Measurements from ENCODE around the gene H1-8.
"Not testable (repeated sequence)": the region's sequence is repeated elsewhere in the genome, so short reads cannot be mapped to it uniquely, and the experiment has no call there.

The H1-8 gene

GRCh38 chr3:129536804-129537203, 6.2 kb upstream of the H1-8 start:
- Histone ChIP-seq H3K4me1 (ENCODE audit: control insufficient read depth, insufficient read depth, low read length) (no peaks in the 10 kb centered on the region), H3K36me3 (ENCODE audit: insufficient read depth, low read length) (no peaks in the 10 kb centered on the region), H3K9ac (ENCODE audit: low read depth, low read length) (no peak overlapping the region), H3K4me3 (ENCODE audit: low read length) (no peak overlapping the region), H3K4me2 (ENCODE audit: low read length) (no peak overlapping the region), H3K9me3 (replicated peaks; ENCODE audit: low read length) (no peaks in the 10 kb centered on the region), H3K27me3 (ENCODE audit: control insufficient read depth, insufficient read depth, low read length) (no peaks in the 10 kb centered on the region)

GRCh38 chr3:129539206-129539605, 3.8 kb upstream of the H1-8 start:
- H3K4me2 ChIP-seq (ENCODE audit: low read length), result no peak overlapping the region
- no peaks in the 10 kb centered on the region for H3K36me3 ChIP-seq (ENCODE audit: insufficient read depth, low read length)
- no peaks in the 10 kb centered on the region for H3K4me1 ChIP-seq (ENCODE audit: control insufficient read depth, insufficient read depth, low read length)
- no peaks in the 10 kb centered on the region for H3K27me3 ChIP-seq (ENCODE audit: control insufficient read depth, insufficient read depth, low read length)
- H3K9me3 ChIP-seq (replicated peaks; ENCODE audit: low read length), result no peaks in the 10 kb centered on the region
- no peak overlapping the region for H3K9ac ChIP-seq (ENCODE audit: low read depth, low read length)
- H3K4me3 ChIP-seq (ENCODE audit: low read length), result no peak overlapping the region

GRCh38 chr3:129540776-129541516, 2.0 kb upstream of the H1-8 start:
- Histone ChIP-seq H3K9ac (ENCODE audit: low read depth, low read length) (no peak overlapping the region), H3K4me2 (ENCODE audit: low read length) (no peak overlapping the region), H3K36me3 (ENCODE audit: insufficient read depth, low read length) (no peaks in the 10 kb centered on the region), H3K4me3 (ENCODE audit: low read length) (no peak overlapping the region), H3K27me3 (ENCODE audit: control insufficient read depth, insufficient read depth, low read length) (no peaks in the 10 kb centered on the region), H3K4me1 (ENCODE audit: control insufficient read depth, insufficient read depth, low read length) (no peaks in the 10 kb centered on the region), H3K9me3 (replicated peaks; ENCODE audit: low read length) (no peaks in the 10 kb centered on the region)

DNA sequence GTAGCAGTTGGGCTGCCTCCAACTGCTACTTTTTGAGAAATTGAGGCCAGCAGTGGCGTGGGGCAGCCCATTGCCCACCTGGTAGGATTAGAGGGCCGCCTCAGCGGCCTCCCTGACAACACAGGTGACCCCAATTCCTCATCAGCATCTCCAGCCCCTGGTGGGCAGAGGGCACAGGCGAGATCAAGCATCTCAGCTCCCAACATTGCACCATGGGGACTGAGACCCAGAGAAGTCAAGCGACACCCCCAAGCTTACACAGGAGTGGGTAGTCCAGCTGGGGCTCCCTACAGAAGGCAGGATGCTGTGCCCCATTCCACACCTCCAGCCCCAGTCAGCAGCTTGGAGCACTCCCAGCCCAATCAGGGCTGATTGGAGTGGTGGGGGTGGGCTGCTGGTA, 228 bp upstream of the H1-8 start:
- no peaks in the 10 kb centered on the region for H3K9me3 ChIP-seq (replicated peaks; ENCODE audit: low read length)
- no peak overlapping the region for H3K4me3 ChIP-seq (ENCODE audit: low read length)
- H3K36me3 ChIP-seq (ENCODE audit: insufficient read depth, low read length), result no peaks in the 10 kb centered on the region
- H3K4me2 ChIP-seq (ENCODE audit: low read length), result no peak overlapping the region
- H3K4me1 ChIP-seq (ENCODE audit: control insufficient read depth, insufficient read depth, low read length), result no peaks in the 10 kb centered on the region
- H3K9ac ChIP-seq (ENCODE audit: low read depth, low read length), result no peak overlapping the region
- H3K27me3 ChIP-seq (ENCODE audit: control insufficient read depth, insufficient read depth, low read length), result no peaks in the 10 kb centered on the region

DNA sequence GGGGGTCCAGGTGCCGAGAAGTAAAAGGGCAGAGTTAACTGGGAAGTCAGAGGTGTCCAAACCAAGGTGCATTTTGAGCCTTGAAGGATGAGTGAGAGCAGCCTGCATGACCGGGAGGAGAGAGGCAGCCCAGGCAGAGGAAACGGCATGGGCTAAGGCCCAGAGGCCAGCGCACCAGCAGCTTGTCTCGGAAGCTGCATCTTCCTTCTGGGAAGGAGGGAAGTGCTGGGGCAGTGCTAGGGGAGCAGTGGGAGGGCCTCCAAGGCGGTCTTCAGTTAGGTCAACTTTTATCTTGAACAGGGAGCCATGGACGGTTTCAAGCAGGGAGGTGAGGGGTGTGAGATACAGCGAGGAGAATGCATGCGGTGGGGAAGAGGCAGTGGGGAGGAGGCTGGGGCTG, 1.0 kb downstream of the H1-8 start:
- Histone ChIP-seq H3K36me3 (ENCODE audit: insufficient read depth, low read length) (no peaks in the 10 kb centered on the region), H3K9me3 (replicated peaks; ENCODE audit: low read length) (no peaks in the 10 kb centered on the region), H3K4me1 (ENCODE audit: control insufficient read depth, insufficient read depth, low read length) (no peaks in the 10 kb centered on the region), H3K27me3 (ENCODE audit: control insufficient read depth, insufficient read depth, low read length) (no peaks in the 10 kb centered on the region), H3K4me3 (ENCODE audit: low read length) (no peak overlapping the region), H3K4me2 (ENCODE audit: low read length) (no peak overlapping the region), H3K9ac (ENCODE audit: low read depth, low read length) (no peak overlapping the region)

GRCh38 chr3:129545951-129546350, 3.0 kb downstream of the H1-8 start:
- H3K36me3 ChIP-seq (ENCODE audit: insufficient read depth, low read length); H3K27me3 ChIP-seq (ENCODE audit: control insufficient read depth, insufficient read depth, low read length); H3K9ac ChIP-seq (ENCODE audit: low read depth, low read length); H3K4me1 ChIP-seq (ENCODE audit: control insufficient read depth, insufficient read depth, low read length); H3K4me3 ChIP-seq (ENCODE audit: low read length); H3K4me2 ChIP-seq (ENCODE audit: low read length); H3K9me3 ChIP-seq (replicated peaks; ENCODE audit: low read length): not testable (repeated sequence)

DNA sequence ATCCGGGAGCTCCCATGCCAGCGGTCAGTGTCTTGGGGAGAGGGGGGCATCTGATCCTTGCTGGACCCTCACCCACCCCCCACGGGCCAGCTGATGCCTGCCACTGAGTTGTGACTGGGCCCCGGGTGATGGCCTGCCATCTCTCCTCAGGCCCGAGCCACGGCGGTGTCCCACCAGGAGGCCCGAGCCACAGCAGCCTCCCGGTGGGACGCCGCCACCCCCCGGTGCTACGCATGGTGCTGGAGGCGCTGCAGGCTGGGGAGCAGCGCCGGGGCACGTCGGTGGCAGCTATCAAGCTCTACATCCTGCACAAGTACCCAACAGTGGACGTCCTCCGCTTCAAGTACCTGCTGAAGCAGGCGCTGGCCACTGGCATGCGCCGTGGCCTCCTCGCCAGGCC, 4.3 kb downstream of the H1-8 start:
- Histone ChIP-seq H3K4me3 (ENCODE audit: low read length) (no peak overlapping the region), H3K9me3 (replicated peaks; ENCODE audit: low read length) (no peaks in the 10 kb centered on the region), H3K4me1 (ENCODE audit: control insufficient read depth, insufficient read depth, low read length) (peaks cover 6% of the 10 kb centered on the region), H3K9ac (ENCODE audit: low read depth, low read length) (no peak overlapping the region), H3K36me3 (ENCODE audit: insufficient read depth, low read length) (no peaks in the 10 kb centered on the region), H3K4me2 (ENCODE audit: low read length) (no peak overlapping the region), H3K27me3 (ENCODE audit: control insufficient read depth, insufficient read depth, low read length) (no peaks in the 10 kb centered on the region)

- Histone ChIP-seq H3K4me2 (ENCODE audit: low read length) (no peak overlapping the region), H3K9me3 (replicated peaks; ENCODE audit: low read length) (no peaks in the 10 kb centered on the region), H3K36me3 (ENCODE audit: insufficient read depth, low read length) (no peaks in the 10 kb centered on the region), H3K27me3 (ENCODE audit: control insufficient read depth, insufficient read depth, low read length) (no peaks in the 10 kb centered on the region), H3K9ac (ENCODE audit: low read depth, low read length) (no peak overlapping the region), H3K4me1 (ENCODE audit: control insufficient read depth, insufficient read depth, low read length) (peaks cover 8% of the 10 kb centered on the region), H3K4me3 (ENCODE audit: low read length) (no peak overlapping the region)
Measured at GRCh38 chr3:129548104-129548965, 5.4 kb downstream of the H1-8 start.

GRCh38 chr3:129549006-129549800, 6.2 kb downstream of the H1-8 start:
- H3K4me1 ChIP-seq (ENCODE audit: control insufficient read depth, insufficient read depth, low read length), result peaks cover 8% of the 10 kb centered on the region
- H3K4me3 ChIP-seq (ENCODE audit: low read length), result no peak overlapping the region
- no peak overlapping the region for H3K4me2 ChIP-seq (ENCODE audit: low read length)
- H3K36me3 ChIP-seq (ENCODE audit: insufficient read depth, low read length), result no peaks in the 10 kb centered on the region
- no peaks in the 10 kb centered on the region for H3K9me3 ChIP-seq (replicated peaks; ENCODE audit: low read length)
- no peak overlapping the region for H3K9ac ChIP-seq (ENCODE audit: low read depth, low read length)
- H3K27me3 ChIP-seq (ENCODE audit: control insufficient read depth, insufficient read depth, low read length), result no peaks in the 10 kb centered on the region

DNA sequence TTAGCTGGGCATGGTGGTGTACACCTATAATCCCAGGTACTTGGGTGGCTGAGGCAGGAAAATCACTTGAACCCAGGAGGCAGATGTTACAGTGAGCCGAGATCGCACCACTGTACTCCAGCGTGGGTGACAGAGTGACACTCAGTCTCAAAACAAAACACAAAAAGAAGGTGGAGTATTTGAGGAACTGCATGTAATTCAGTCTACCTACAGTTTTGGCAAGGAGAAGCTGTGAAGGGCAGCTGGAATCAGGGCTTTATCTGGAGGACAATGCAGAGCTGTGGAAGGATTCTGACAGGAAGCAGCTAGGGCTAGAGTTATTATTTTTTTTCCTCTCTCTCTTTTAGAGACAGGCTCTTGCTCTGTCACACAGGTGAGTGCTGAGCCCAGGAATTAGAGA, 6.8 kb downstream of the H1-8 start:
- Histone ChIP-seq H3K36me3 (ENCODE audit: insufficient read depth, low read length) (no peaks in the 10 kb centered on the region), H3K9ac (ENCODE audit: low read depth, low read length) (no peak overlapping the region), H3K4me3 (ENCODE audit: low read length) (no peak overlapping the region), H3K9me3 (replicated peaks; ENCODE audit: low read length) (no peaks in the 10 kb centered on the region), H3K4me1 (ENCODE audit: control insufficient read depth, insufficient read depth, low read length) (peaks cover 8% of the 10 kb centered on the region), H3K27me3 (ENCODE audit: control insufficient read depth, insufficient read depth, low read length) (no peaks in the 10 kb centered on the region), H3K4me2 (ENCODE audit: low read length) (no peak overlapping the region)

GRCh38 chr3:129552287-129553050, 9.5 kb downstream of the H1-8 start:
- no peaks in the 10 kb centered on the region for H3K9me3 ChIP-seq (replicated peaks; ENCODE audit: low read length)
- H3K4me2 ChIP-seq (ENCODE audit: low read length), result no peak overlapping the region
- peaks cover 28% of the 10 kb centered on the region for H3K4me1 ChIP-seq (ENCODE audit: control insufficient read depth, insufficient read depth, low read length)

More at GRCh38 chr3:129552287-129553050, 9.5 kb downstream of the H1-8 start:
- Histone ChIP-seq H3K9ac (ENCODE audit: low read depth, low read length) (no peak overlapping the region), H3K36me3 (ENCODE audit: insufficient read depth, low read length) (peaks cover 18% of the 10 kb centered on the region), H3K27me3 (ENCODE audit: control insufficient read depth, insufficient read depth, low read length) (no peaks in the 10 kb centered on the region), H3K4me3 (ENCODE audit: low read length) (no peak overlapping the region)

Data from skeletal muscle satellite cell (primary cell).